Peyer's patch (tissue), 4 donors: ENCODE measurements around the gene NDUFB10.

ENCODE experiments used
- POLR2A ChIP-seq, 2 donors: fragments of 450-650 bp; IDR thresholded peaks; one replicate each; pipeline ENCODE4 v1.5.1; 2017; ENCODE audit warnings: antibody characterized with exemption in 2 of 2, mild to moderate bottlenecking in 2 of 2, moderate library complexity in 2 of 2
- TF ChIP-seq, protein P1 (sequence below), 6 experiments: fragments of 450-650 bp in 4 of 6; fragments of 200-600 bp in 2 of 6; sonication (generic) in 1 of 6; IDR thresholded peaks; one replicate each; pipeline ENCODE4 v1.5.1; 2017 to 2019; ENCODE audit warnings: antibody characterized with exemption in 6 of 6, mild to moderate bottlenecking in 3 of 6, moderate library complexity in 1 of 6

DNA sequence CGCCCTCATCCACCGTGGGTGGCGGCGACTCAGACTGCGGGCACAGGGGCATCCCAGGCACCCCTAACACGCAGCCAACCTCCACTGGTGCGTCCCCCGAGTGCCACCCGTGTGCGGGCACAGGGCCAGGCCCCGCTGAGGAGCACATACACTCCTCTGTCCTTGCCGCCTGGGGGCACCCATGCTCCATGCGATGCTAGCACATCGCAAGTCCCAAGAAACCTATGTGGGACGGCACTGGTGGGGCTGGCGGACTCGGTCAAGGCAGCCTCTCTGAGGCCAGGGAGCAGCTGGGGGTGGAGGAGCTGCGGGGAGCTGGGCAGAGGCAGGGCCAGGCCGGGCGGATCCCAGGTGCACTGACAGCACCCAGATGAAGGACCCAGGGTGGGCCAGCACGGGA, 46.3 kb downstream of the NDUFB10 start:
- TF ChIP-seq POLR2A (IDR thresholded peaks at IDR 0.05), result no peak
- TF ChIP-seq, protein P1, sequence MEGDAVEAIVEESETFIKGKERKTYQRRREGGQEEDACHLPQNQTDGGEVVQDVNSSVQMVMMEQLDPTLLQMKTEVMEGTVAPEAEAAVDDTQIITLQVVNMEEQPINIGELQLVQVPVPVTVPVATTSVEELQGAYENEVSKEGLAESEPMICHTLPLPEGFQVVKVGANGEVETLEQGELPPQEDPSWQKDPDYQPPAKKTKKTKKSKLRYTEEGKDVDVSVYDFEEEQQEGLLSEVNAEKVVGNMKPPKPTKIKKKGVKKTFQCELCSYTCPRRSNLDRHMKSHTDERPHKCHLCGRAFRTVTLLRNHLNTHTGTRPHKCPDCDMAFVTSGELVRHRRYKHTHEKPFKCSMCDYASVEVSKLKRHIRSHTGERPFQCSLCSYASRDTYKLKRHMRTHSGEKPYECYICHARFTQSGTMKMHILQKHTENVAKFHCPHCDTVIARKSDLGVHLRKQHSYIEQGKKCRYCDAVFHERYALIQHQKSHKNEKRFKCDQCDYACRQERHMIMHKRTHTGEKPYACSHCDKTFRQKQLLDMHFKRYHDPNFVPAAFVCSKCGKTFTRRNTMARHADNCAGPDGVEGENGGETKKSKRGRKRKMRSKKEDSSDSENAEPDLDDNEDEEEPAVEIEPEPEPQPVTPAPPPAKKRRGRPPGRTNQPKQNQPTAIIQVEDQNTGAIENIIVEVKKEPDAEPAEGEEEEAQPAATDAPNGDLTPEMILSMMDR (IDR thresholded peaks at IDR 0.05), result no peak
